ENCODE data around the gene NTF4. TPM values are rescaled to one million over a fixed set of nuclear protein-coding genes. Genes with fewer than 3 reads are reported as not detected.

The NTF4 gene
- total and polyA plus RNA-seq, 11 donors: 0.76 TPM; not detected in 10

DNA sequence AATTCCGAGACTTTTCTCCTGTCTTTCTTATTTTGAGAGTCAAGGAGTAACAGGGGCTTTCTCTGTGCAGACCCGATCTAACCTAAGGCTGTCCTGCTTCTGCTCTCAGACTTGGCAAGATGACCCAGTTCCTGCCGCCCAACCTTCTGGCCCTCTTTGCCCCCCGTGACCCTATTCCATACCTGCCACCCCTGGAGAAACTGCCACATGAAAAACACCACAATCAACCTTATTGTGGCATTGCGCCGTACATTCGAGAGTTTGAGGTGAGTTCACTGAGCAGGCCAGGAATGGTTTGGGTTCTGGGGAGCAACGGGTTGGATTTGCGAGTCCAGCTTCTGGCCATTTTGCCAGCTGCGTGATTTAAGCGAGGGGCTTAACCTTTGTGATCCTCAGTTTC is 21.7 kb upstream of the NTF4 start:
- Histone ChIP-seq H3K36me3 (peaks cover 3 to 47% (median 40%) of the 10 kb centered on the region in 9 donors), H3K27ac (peak overlapping the region in 6 of 12 donors; percentile 84 to 94 (median 90)), H3K27me3 (peaks cover 0 to under 1% (median 0%) of the 10 kb centered on the region in 9 donors), H3K4me1 (peaks cover 0 to 36% (median 27%) of the 10 kb centered on the region in 12 donors), H3K9me3 (no peaks in the 10 kb centered on the region), H3K4me3 (peak overlapping the region; percentile 81 to 99 (median 90))
- TF ChIP-seq POLR2A (IDR thresholded peaks at IDR 0.05) (no peak), CTCF (IDR thresholded peaks at IDR 0.05) (no peak)
- intact Hi-C loops (cut with DNase I): loop anchor here in 1 of 10 donors (5.0 kb wide), 1 partner anchor 71 kb away; the partner anchor contains the start of genes HRC and TRPM4
- no peak for ATAC-seq
- WGBS, 4 donors: 49 to 65% (median 53%) methylated on average over 11 of the region's 11 CpGs
- no peak for DNase-seq

GRCh38 chr19:49085868-49086232 is 21.2 kb upstream of the NTF4 start:
- peaks cover 3 to 43% (median 36%) of the 10 kb centered on the region in 9 donors for H3K36me3 ChIP-seq
- H3K9me3 ChIP-seq: no peaks in the 10 kb centered on the region
- TF ChIP-seq POLR2A (IDR thresholded peaks at IDR 0.05): no peak
- no peak for TF ChIP-seq CTCF (IDR thresholded peaks at IDR 0.05)
- peak overlapping the region; percentile 81 to 99 (median 90) for H3K4me3 ChIP-seq
- H3K27me3 ChIP-seq: peaks cover 0 to 3% (median 0%) of the 10 kb centered on the region in 9 donors
- no peak for DNase-seq
- H3K4me1 ChIP-seq: peaks cover 0 to 36% (median 27%) of the 10 kb centered on the region in 12 donors
- no peak for ATAC-seq
- WGBS, 4 donors: 0 to 1% (median 0%) methylated on average over 14 of the region's 14 CpGs
- intact Hi-C loops (cut with DNase I): loop anchor here in 1 of 10 donors (5.0 kb wide), 1 partner anchor 71 kb away; the partner anchor contains the start of genes HRC and TRPM4
- peak overlapping the region; percentile 42 to 94 (median 87) for H3K27ac ChIP-seq

GRCh38 chr19:49085020-49085867 is 20.6 kb upstream of the NTF4 start, which contains the start of gene SNRNP70:
TSS of gene SNRNP70 (plus strand) at chr19:49085451. CDS start at chr19:49086415, 964 bp downstream.
- H3K36me3 ChIP-seq: peaks cover under 1 to 36% (median 30%) of the 10 kb centered on the region in 9 donors
- WGBS, 4 donors: 0 to 1% (median 0%) methylated on average over 52 to 89 of the region's 89 CpGs
- H3K27me3 ChIP-seq: peaks cover 0 to 3% (median 0%) of the 10 kb centered on the region in 9 donors
- TF ChIP-seq CTCF (IDR thresholded peaks at IDR 0.05) (no peak), POLR2A (IDR thresholded peaks at IDR 0.05) (peak in 1 of 2 donors; percentile 76)
- peaks cover 0 to 36% (median 27%) of the 10 kb centered on the region in 12 donors for H3K4me1 ChIP-seq
- DNase-seq (peak; percentile 99 to 100 (median 99)), ATAC-seq (peak; percentile 98 to 100 (median 98))
- intact Hi-C loops (cut with DNase I): loop anchor here in 1 of 10 donors (5.0 kb wide), 1 partner anchor 72 kb away; the partner anchor contains the start of genes HRC and TRPM4
- H3K4me3 ChIP-seq: peak within 1 kb of the TSS; percentile 81 to 99 (median 90)
- no peaks in the 10 kb centered on the region for H3K9me3 ChIP-seq
- peak within 1 kb of the TSS; percentile 42 to 94 (median 87) for H3K27ac ChIP-seq
